Measurements from ENCODE around the gene CACNA1D.

Gene CACNA1D

DNA sequence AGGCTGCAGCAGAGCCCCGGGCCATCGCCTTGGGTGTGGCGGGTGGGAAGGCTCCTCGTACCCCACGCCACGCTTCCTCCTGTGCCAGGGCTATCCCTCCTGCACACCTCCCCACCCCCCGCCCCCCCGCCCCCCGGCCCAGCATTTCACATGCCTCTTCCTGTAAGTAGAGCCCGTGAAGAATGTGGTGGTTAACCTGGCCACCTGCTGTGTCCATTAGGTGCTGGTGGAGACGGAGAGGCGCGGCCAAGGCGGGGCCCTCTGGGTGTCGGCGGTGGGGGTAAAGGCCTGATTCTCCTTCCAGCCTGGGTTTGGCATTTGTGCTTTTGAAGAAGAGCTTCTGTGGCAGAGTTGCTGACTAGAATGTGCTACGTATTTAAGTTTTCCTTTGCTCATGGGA is 224.1 kb downstream of the CACNA1D start:
- DNase-seq (ENCODE audit: low spot score): no peak
- no peak overlapping the region for H3K27ac ChIP-seq
- ChIA-PET POLR2A (ENCODE audit: low non-redundant PET) (no interaction called here), CTCF (no interaction called here)
- TF ChIP-seq, protein P1, sequence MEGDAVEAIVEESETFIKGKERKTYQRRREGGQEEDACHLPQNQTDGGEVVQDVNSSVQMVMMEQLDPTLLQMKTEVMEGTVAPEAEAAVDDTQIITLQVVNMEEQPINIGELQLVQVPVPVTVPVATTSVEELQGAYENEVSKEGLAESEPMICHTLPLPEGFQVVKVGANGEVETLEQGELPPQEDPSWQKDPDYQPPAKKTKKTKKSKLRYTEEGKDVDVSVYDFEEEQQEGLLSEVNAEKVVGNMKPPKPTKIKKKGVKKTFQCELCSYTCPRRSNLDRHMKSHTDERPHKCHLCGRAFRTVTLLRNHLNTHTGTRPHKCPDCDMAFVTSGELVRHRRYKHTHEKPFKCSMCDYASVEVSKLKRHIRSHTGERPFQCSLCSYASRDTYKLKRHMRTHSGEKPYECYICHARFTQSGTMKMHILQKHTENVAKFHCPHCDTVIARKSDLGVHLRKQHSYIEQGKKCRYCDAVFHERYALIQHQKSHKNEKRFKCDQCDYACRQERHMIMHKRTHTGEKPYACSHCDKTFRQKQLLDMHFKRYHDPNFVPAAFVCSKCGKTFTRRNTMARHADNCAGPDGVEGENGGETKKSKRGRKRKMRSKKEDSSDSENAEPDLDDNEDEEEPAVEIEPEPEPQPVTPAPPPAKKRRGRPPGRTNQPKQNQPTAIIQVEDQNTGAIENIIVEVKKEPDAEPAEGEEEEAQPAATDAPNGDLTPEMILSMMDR (conservative IDR thresholded peaks at IDR 0.05; ENCODE audit: low read depth): no peak

DNA sequence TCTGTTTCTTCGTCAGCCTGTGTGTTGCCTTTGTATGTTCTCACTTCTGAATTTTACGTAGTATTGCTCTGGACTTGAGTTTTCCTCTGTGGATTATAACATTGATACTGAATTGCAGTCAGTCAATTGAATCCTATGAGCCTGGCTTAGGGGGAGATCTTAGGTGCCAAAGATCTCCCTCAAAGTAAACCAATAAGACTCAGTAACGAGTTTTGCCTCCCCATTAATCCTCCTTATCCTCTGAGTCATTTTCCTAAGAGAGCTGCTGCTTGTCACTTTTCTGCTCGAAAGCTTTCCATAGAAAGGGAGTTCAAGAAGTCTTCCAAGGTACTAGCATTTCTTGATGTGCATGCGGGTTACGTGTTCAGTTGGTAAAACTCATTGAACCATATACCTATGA is 225.4 kb downstream of the CACNA1D start:
- CTCF ChIA-PET: no interaction called here
- H3K27ac ChIP-seq: no peak overlapping the region
- no peak for DNase-seq (ENCODE audit: low spot score)
- TF ChIP-seq, protein P1 (conservative IDR thresholded peaks at IDR 0.05; ENCODE audit: low read depth): no peak
- POLR2A ChIA-PET (ENCODE audit: low non-redundant PET): no interaction called here

DNA sequence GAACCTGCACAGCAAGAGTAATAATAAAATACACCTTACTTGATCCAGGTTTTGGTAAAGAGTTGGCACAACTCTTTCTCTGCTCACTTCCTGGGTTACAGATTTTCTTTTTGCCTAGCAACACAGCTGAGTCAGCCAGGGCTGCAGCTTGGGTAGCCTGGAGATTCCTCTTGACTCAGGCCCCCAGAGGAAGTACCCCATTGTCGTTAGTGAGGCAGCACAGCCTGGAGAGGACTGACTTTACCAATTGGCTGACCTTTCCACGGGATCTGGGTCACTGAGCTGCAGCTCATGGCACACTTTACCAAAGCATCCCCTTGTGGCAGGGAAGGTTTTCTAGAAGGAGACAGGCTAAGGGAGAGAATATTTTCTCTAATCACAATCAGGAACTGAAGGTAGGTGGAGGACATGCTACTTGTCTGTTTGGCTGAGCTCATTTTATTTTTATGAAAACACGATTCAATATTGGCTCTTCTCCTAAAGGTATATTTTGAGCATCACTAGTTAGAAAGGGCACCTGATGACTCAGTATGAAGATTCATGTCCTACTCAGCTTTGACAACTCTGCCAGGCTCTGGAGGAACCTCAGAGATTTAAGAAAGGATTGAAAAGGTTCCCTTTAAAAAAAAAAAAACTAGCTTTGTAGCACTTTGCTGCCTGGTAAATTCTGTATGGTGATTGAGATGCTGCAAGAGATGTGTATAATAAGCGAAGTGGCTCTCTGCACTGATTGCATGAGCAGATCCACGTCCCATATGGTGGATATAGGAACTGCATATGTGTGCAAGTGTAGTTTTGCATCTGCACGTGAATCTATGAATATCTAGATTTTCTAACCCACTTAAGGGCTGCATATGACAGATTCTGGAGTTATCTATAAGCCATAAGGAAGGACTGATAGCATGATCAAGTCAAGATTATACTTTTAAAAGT is 227.0 kb downstream of the CACNA1D start:
- DNase-seq (ENCODE audit: low spot score): no peak
- H3K27ac ChIP-seq: no peak overlapping the region
- POLR2A ChIA-PET (ENCODE audit: low non-redundant PET): no interaction called here
- TF ChIP-seq, protein P1 (conservative IDR thresholded peaks at IDR 0.05; ENCODE audit: low read depth): no peak
- CTCF ChIA-PET: interaction anchor here (0.8 kb wide), 1 partner anchor 11 kb away, joined by 4 read pairs; no protein-coding TSS in a partner anchor

DNA sequence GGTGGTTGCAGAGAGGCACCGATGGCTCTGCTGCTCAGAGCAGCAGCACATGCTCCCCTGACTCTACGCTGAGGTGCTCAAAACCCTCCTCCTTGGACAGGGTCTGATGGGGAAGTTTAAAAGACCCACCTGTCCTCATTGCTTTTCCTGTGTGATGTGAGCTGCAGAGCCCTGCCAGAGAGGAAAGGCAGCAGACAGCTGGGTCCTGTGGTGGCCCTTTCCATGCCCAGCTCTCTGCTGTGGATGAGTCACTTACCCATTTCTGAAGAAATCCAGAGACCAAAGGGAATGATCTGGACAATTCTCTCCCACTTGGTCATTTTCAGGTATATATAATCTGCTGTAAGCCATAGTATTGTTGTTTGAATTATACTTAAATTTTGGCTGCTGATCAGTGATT is 230.2 kb downstream of the CACNA1D start:
- DNase-seq (ENCODE audit: low spot score): no peak
- TF ChIP-seq, protein P1 (conservative IDR thresholded peaks at IDR 0.05; ENCODE audit: low read depth): no peak
- H3K27ac ChIP-seq: no peak overlapping the region
- ChIA-PET CTCF (no interaction called here), POLR2A (ENCODE audit: low non-redundant PET) (no interaction called here)

DNA sequence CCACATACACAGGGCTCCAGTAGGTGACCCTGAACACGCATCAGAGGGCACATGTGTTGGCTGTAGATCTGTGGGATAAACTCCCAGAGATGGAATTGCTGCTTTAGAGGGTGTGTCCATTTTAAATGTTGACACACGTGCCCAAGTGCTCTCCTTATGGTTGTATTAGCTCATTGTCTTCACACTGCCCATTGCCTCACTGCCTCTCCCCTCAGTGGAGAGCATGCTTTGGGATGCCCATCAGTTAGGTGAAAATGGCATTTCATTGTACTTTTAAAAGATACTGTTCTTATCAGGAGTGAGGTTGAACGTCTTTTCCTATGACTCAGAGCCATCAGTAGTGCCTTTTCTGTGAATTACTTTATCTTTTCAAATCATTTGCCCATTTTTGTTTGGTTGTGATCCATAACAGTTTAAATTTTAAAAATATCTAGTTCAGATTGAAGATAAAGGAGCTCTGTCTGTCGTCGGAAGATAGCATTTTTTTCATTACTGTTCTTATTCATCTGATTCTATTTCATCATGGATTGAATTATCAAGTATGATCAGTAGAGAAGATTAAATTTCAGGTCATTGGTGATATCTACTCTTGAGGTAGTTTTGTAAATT is 231.1 kb downstream of the CACNA1D start:
- TF ChIP-seq, protein P1 (conservative IDR thresholded peaks at IDR 0.05; ENCODE audit: low read depth): no peak
- POLR2A ChIA-PET (ENCODE audit: low non-redundant PET): no interaction called here
- CTCF ChIA-PET: no interaction called here
- no peak for DNase-seq (ENCODE audit: low spot score)
- no peak overlapping the region for H3K27ac ChIP-seq

DNA sequence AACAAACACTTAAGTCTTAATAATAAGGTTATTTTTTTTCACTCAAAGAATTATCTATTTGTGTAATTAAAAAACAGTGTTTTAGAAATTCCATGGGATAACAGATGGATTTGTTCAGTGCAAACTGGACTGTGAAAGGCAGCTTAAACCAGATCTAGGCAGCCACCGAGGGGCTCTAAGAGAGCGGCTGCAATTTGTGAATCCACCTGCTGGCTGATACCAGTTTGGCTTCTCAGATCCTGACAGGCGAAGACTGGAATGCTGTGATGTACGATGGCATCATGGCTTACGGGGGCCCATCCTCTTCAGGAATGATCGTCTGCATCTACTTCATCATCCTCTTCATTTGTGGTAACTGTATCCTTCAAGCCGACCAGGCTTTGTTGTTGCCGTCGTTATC is 232.2 kb downstream of the CACNA1D start:
- no peak overlapping the region for H3K27ac ChIP-seq
- ChIA-PET POLR2A (ENCODE audit: low non-redundant PET) (no interaction called here), CTCF (no interaction called here)
- TF ChIP-seq, protein P1 (conservative IDR thresholded peaks at IDR 0.05; ENCODE audit: low read depth): no peak
- DNase-seq (ENCODE audit: low spot score): no peak

Data from RWPE1 (cell line).